ENCODE measurements around the gene ARPC1A.
"Not testable (repeated sequence)": the region's sequence is repeated elsewhere in the genome, so short reads cannot be mapped to it uniquely, and the experiment has no call there.

- TF ChIP-seq CTCF (conservative IDR thresholded peaks at IDR 0.05; ENCODE audit: low read length); EZH2phosphoT487 (IDR thresholded peaks at IDR 0.05; ENCODE audit: borderline replicate concordance): not testable (repeated sequence)
Measured at GRCh38 chr7:99284165-99284564, 41.5 kb upstream of the ARPC1A start.
